ENCODE results near the gene NRXN2. TPM values are rescaled to one million over a fixed set of nuclear protein-coding genes. Genes with fewer than 3 reads are reported as not detected.

The NRXN2 gene
- total and polyA plus RNA-seq, 2 of the 13 experiments (the other 11 are each of a cell fraction or from before 2014, with no cell fraction given), result not detected

GRCh38 chr11:64728757-64729365 is 5.9 kb upstream of the NRXN2 start:
- Histone ChIP-seq H3K9ac (ENCODE audit: insufficient read depth, low read depth, low read length) (no peak overlapping the region), H3K4me1 (ENCODE audit: insufficient read depth, low read length) (peaks cover 28% of the 10 kb centered on the region), H3K4me2 (ENCODE audit: low read depth, low read length) (no peak overlapping the region), H3K4me3 (replicated peaks in 1 of 3; ENCODE audit: insufficient read depth in 1 of 3, low read depth in 2 of 3, low read length in 3 of 3) (no peak overlapping the region), H3K9me3 (ENCODE audit: low read length) (no peaks in the 10 kb centered on the region), H3K79me2 (ENCODE audit: insufficient read depth, low read length) (no peaks in the 10 kb centered on the region), H3K27ac (ENCODE audit: extremely low read length, insufficient read depth, low read length) (no peak overlapping the region), H3K27me3 (ENCODE audit: control insufficient read depth in 1 of 2, insufficient read depth in 2 of 2, low read length in 2 of 2) (peaks cover 0 to 23% of the 10 kb centered on the region in 2 experiments; a peak in 3 of 5 replicates), H2AFZ (ENCODE audit: low read length) (no peak overlapping the region), H3K36me3 (replicated peaks in 1 of 2; ENCODE audit: control insufficient read depth in 1 of 2, insufficient read depth in 2 of 2, low read length in 2 of 2) (no peaks in the 10 kb centered on the region), H4K20me1 (ENCODE audit: insufficient read depth, low read length) (no peaks in the 10 kb centered on the region)
- CTCF ChIA-PET (ENCODE audit: low intra/inter-chr PET ratio, low total read pairs), result no interaction called here
- FAIRE-seq (no peak), DNase-seq (ENCODE audit: low spot score) (no peak), ATAC-seq (no peak)
- no TSS peak for BruUV-seq (replicated peaks)
- intact Hi-C loops (cut with micrococcal nuclease; ENCODE audit: unreplicated experiment) (no loop called here), in situ Hi-C loops (cut with HindIII; ENCODE audit: extremely low pct_ligation_motif_present, low pct_unique_long_range_greater_than_20kb) (no loop called here)
- WGBS (ENCODE audit: low lambda C conversion rate), result 61% methylated on average over 4 of the region's 11 CpGs
- POLR2A ChIA-PET, result no interaction called here
- TF ChIP-seq ZNF224 (CRISPR knock-in tag; IDR thresholded peaks at IDR 0.05), result no peak
- TF ChIP-seq PHF20 (CRISPR knock-in tag; IDR thresholded peaks at IDR 0.05), result no peak
- TF ChIP-seq NR2F1 (CRISPR knock-in tag; IDR thresholded peaks at IDR 0.05), result no peak
- TF ChIP-seq NFKB2 (CRISPR knock-in tag; IDR thresholded peaks at IDR 0.05; ENCODE audit: borderline replicate concordance), result no peak
- TF ChIP-seq ZXDC (CRISPR knock-in tag; IDR thresholded peaks at IDR 0.05), result no peak
- TF ChIP-seq ARID4A (CRISPR knock-in tag; IDR thresholded peaks at IDR 0.05; ENCODE audit: borderline replicate concordance), result no peak
- TF ChIP-seq ZNF30 (CRISPR knock-in tag; IDR thresholded peaks at IDR 0.05), result no peak
- no peak for TF ChIP-seq ZNF629 (CRISPR knock-in tag; conservative IDR thresholded peaks at IDR 0.05)
- no peak for TF ChIP-seq SIX4 (CRISPR knock-in tag; IDR thresholded peaks at IDR 0.05)
- no peak for TF ChIP-seq BRF2 (CRISPR knock-in tag; IDR thresholded peaks at IDR 0.05)
- TF ChIP-seq CENPBD1 (CRISPR knock-in tag; IDR thresholded peaks at IDR 0.05; ENCODE audit: borderline replicate concordance, low read depth), result no peak
- no peak for TF ChIP-seq WIZ (CRISPR knock-in tag; IDR thresholded peaks at IDR 0.05)
- no peak for TF ChIP-seq SYNCRIP (IDR thresholded peaks at IDR 0.05; ENCODE audit: insufficient read depth, low read depth, low read length)
- TF ChIP-seq ZNF788 (CRISPR knock-in tag; IDR thresholded peaks at IDR 0.05; ENCODE audit: borderline replicate concordance), result no peak
- TF ChIP-seq NFE2 (CRISPR knock-in tag; IDR thresholded peaks at IDR 0.05), result no peak
- no peak for TF ChIP-seq SNRNP70 (IDR thresholded peaks at IDR 0.05; ENCODE audit: low read depth, low read length)
- no peak for TF ChIP-seq EZH2 (conservative IDR thresholded peaks at IDR 0.05; ENCODE audit: low read depth, low read length)
